ENCODE data around the gene MAPK13. TPM values are rescaled to one million over a fixed set of nuclear protein-coding genes. Genes with fewer than 3 reads are reported as not detected.

The MAPK13 gene
- total RNA-seq, 1 donor from 2014 or later = 71.7 TPM

DNA sequence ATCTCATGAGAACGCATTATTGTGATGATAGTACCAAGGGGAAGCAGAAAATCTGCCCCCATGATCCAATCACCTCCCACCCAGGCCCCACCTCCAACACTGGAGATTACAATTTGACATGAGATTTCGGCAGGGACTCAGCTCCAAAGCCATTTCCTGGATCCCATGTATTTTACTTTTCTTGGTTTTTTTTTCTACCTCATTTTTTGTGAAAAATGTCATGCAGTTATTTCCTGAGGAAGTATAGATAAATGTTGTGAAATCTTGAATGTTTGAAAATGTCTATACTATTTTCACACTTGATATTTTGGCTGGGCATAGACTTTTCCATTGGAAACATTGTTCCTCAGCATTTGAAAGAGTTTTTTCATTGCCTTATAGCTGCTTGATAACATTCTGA is 57.1 kb downstream of the MAPK13 start:
- no peak for ATAC-seq
- no peaks in the 10 kb centered on the region for H3K4me1 ChIP-seq
- no peak for DNase-seq
- H3K9me3 ChIP-seq = no peaks in the 10 kb centered on the region
- intact Hi-C loops (cut with DNase I) = no loop called here
- H3K4me3 ChIP-seq = no peak overlapping the region
- H3K36me3 ChIP-seq = no peaks in the 10 kb centered on the region
- no peaks in the 10 kb centered on the region for H3K27me3 ChIP-seq (ENCODE audit: low read depth)
- TF ChIP-seq CTCF (IDR thresholded peaks at IDR 0.05) = no peak
- no peak overlapping the region for H3K27ac ChIP-seq

Other genes with a start within 250 kb of the MAPK13 start
- gene SRPK1, start 209.4 kb upstream of the MAPK13 start, total RNA-seq = 30.9 TPM
- 1.2 TPM for gene SLC26A8, start 105.9 kb upstream of the MAPK13 start, total RNA-seq
- 67.9 TPM for gene MAPK14, start 102.7 kb upstream of the MAPK13 start, total RNA-seq
- gene BRPF3, start 66.2 kb downstream of the MAPK13 start, total RNA-seq = 32.0 TPM
- 0.27 TPM for gene PNPLA1, start 139.5 kb downstream of the MAPK13 start, total RNA-seq
- not detected for gene BNIP5, start 206.4 kb downstream of the MAPK13 start, total RNA-seq

All from lower lobe of right lung (tissue), 2 donors.